Femur (tissue), 1 donor: ENCODE results near the gene ORM2.
"Not testable (repeated sequence)": the region's sequence is repeated elsewhere in the genome, so short reads cannot be mapped to it uniquely, and the experiment has no call there.

Experiments
- DNase-seq: peaks from one replicate; pipeline ENCODE4 v3.0.0-alpha.2; 2017

Gene ORM2

GRCh38 chr9:114315723-114316363 lies 13.8 kb upstream of the ORM2 start:
- DNase-seq = peak; percentile 20

- DNase-seq = no peak
Observed at GRCh38 chr9:114316605-114317230, 13.0 kb upstream of the ORM2 start.

- DNase-seq = no peak
Observed at GRCh38 chr9:114317665-114318357, 11.9 kb upstream of the ORM2 start.

GRCh38 chr9:114318416-114318815 lies 11.3 kb upstream of the ORM2 start:
- DNase-seq = no peak

- DNase-seq = no peak
Observed at GRCh38 chr9:114319147-114319546, 10.5 kb upstream of the ORM2 start.

GRCh38 chr9:114320710-114321109 lies 9.0 kb upstream of the ORM2 start:
- DNase-seq = not testable (repeated sequence)

GRCh38 chr9:114321759-114322158 lies 7.9 kb upstream of the ORM2 start:
- DNase-seq = no peak

- not testable (repeated sequence) for DNase-seq
Observed at GRCh38 chr9:114322160-114322818, 7.4 kb upstream of the ORM2 start.

- DNase-seq = not testable (repeated sequence)
Observed at GRCh38 chr9:114322831-114323531, 6.7 kb upstream of the ORM2 start, which contains the start of gene ORM1. ORM1 (plus strand) TSS chr9:114323098; CDS start chr9:114323134, 36 bp downstream.

GRCh38 chr9:114323849-114324248 lies 5.8 kb upstream of the ORM2 start:
- DNase-seq = not testable (repeated sequence)

GRCh38 chr9:114324492-114324891 lies 5.2 kb upstream of the ORM2 start:
- no peak for DNase-seq

- DNase-seq = not testable (repeated sequence)
Observed at GRCh38 chr9:114324965-114325364, 4.7 kb upstream of the ORM2 start.

GRCh38 chr9:114325684-114326254 lies 3.9 kb upstream of the ORM2 start:
- DNase-seq = not testable (repeated sequence)

- DNase-seq = no peak
Observed at GRCh38 chr9:114327749-114328148, 1.9 kb upstream of the ORM2 start.

- DNase-seq = not testable (repeated sequence)
Observed at GRCh38 chr9:114328357-114328820, 1.3 kb upstream of the ORM2 start.

GRCh38 chr9:114328937-114329624 lies 588 bp upstream of the ORM2 start:
- DNase-seq = not testable (repeated sequence)

GRCh38 chr9:114330636-114331035 lies 967 bp downstream of the ORM2 start:
- no peak for DNase-seq

- not testable (repeated sequence) for DNase-seq
Observed at GRCh38 chr9:114331229-114332195, 1.8 kb downstream of the ORM2 start.

- DNase-seq = not testable (repeated sequence)
Observed at GRCh38 chr9:114332474-114333040, 2.9 kb downstream of the ORM2 start.

- not testable (repeated sequence) for DNase-seq
Observed at GRCh38 chr9:114333718-114334117, 4.0 kb downstream of the ORM2 start.
